A673 (cell line): ENCODE data around the gene SULT1B1. TPM values are rescaled to one million over a fixed set of nuclear protein-coding genes. Genes with fewer than 3 reads are reported as not detected.

Source experiments
- BruUV-seq: library from RNA; stranded (reverse); fragments of 400-500 nt; replicated peaks from 2 replicates; lab custom pipeline; 2021; lab: Mats Ljungman, UMichigan
- CTCF ChIA-PET: fragments of 300-600 bp; sonication (Branson Sonifier 250); formaldehyde crosslinking; loops from one replicate; lab custom pipeline; 2022; ENCODE audit warnings: antibody characterized with exemption; lab: Charles Lee
- POLR2A ChIA-PET: fragments of 300-600 bp; sonication (Branson Sonifier 250); formaldehyde crosslinking; loops from one replicate; lab custom pipeline; 2022; ENCODE audit warnings: antibody characterized with exemption; ENCODE audit not compliant: low non-redundant PET; lab: Charles Lee
- DNase-seq: peaks from one replicate; pipeline ENCODE4 v3.0.0-alpha.2; 2015; ENCODE audit warnings: low spot score
- H3K27ac ChIP-seq: fragments of 200-600 bp; sonication (generic); 2 replicates; pipeline ENCODE4 v1.5.1; 2016; ENCODE audit warnings: mixed run types, low read depth, mild to moderate bottlenecking, mixed read lengths, antibody characterized with exemption, low read length; ENCODE audit not compliant: poor library complexity, severe bottlenecking
- H3K27me3 ChIP-seq: fragments of 200-600 bp; sonication (generic); replicated peaks from 2 replicates; pipeline ENCODE4 v1.6.1; 2017; ENCODE audit warnings: mixed run types, low read depth, mild to moderate bottlenecking, mixed read lengths, antibody characterized with exemption, low read length; ENCODE audit not compliant: insufficient read depth, poor library complexity
- H3K36me3 ChIP-seq: fragments of 200-600 bp; sonication (generic); 2 replicates; pipeline ENCODE4 v1.6.1; 2016; ENCODE audit warnings: mixed run types, mild to moderate bottlenecking, mixed read lengths, antibody characterized with exemption, low read length; ENCODE audit not compliant: insufficient read depth, poor library complexity, severe bottlenecking
- H3K4me1 ChIP-seq: fragments of 200-600 bp; sonication (generic); 2 replicates; pipeline ENCODE4 v1.6.1; 2017; ENCODE audit warnings: mixed run types, mild to moderate bottlenecking, mixed read lengths, antibody characterized with exemption, low read length; ENCODE audit not compliant: insufficient read depth, poor library complexity, severe bottlenecking
- H3K4me3 ChIP-seq: fragments of 200-600 bp; sonication (generic); 2 replicates; pipeline ENCODE4 v1.5.1; 2016; ENCODE audit warnings: low read depth, mixed run types, mild to moderate bottlenecking, mixed read lengths, low read length; ENCODE audit not compliant: poor library complexity, severe bottlenecking
- H3K9me3 ChIP-seq: fragments of 200-600 bp; sonication (generic); 2 replicates; pipeline ENCODE4 v1.6.1; 2016; ENCODE audit warnings: mixed run types, low read depth, mild to moderate bottlenecking, mixed read lengths, antibody characterized with exemption, low read length; ENCODE audit not compliant: poor library complexity, severe bottlenecking
- EZH2 ChIP-seq: fragments of 200-600 bp; sonication (generic); IDR thresholded peaks from 2 replicates; pipeline ENCODE4 v1.6.1; 2017; ENCODE audit warnings: borderline replicate concordance, low read depth, mild to moderate bottlenecking, mixed read lengths, antibody characterized with exemption, low read length; ENCODE audit not compliant: poor library complexity, severe bottlenecking
- intact Hi-C: fragments of 100-400 bp; cut with micrococcal nuclease; formaldehyde crosslinking; loops from one replicate; pipeline ENCODE4 v1.10.0; 2022; ENCODE audit not compliant: unreplicated experiment
- total RNA-seq: library from RNA; stranded (reverse); gene quantifications from 2 replicates; pipeline ENCODE4 v1.2.3, GENCODE V29; 2021
- TF ChIP-seq, protein P1 (sequence below): fragments of 300-800, 200-600 bp; sonication (generic); conservative IDR thresholded peaks from 2 replicates; pipeline ENCODE4 v1.5.1; 2017; ENCODE audit warnings: low read depth, mild to moderate bottlenecking, antibody characterized with exemption, low read length, moderate library complexity, mixed read lengths

Gene SULT1B1
- total RNA-seq, 1 experiment from 2014 or later: 1.8 TPM

DNA sequence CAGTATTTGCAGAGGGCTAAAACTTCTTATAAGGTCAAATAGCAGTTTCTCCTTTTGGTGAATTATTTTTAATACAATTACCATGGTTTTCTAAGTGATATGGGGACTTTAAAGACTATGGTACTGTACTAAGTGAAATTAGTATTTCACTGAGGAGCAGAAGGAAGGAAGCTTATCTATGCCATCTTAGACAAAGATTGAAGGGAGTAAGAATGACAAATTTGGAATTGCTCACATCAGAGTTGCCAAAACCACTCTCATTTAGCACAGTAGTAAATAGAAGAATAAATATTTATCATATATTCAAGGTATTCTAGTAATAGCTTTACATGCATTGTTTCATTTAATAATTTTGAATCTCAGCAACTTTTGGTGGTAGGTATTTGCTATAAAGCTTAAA, 30.4 kb downstream of the SULT1B1 start:
- POLR2A ChIA-PET: no interaction called here
- no TSS peak for BruUV-seq
- Histone ChIP-seq H3K4me1 (peaks cover 68% of the 10 kb centered on the region), H3K27me3 (no peaks in the 10 kb centered on the region), H3K4me3 (no peak overlapping the region), H3K9me3 (no peaks in the 10 kb centered on the region), H3K36me3 (no peaks in the 10 kb centered on the region), H3K27ac (peak overlapping the region; percentile 90)
- DNase-seq: no peak
- TF ChIP-seq EZH2: no peak
- TF ChIP-seq, protein P1, sequence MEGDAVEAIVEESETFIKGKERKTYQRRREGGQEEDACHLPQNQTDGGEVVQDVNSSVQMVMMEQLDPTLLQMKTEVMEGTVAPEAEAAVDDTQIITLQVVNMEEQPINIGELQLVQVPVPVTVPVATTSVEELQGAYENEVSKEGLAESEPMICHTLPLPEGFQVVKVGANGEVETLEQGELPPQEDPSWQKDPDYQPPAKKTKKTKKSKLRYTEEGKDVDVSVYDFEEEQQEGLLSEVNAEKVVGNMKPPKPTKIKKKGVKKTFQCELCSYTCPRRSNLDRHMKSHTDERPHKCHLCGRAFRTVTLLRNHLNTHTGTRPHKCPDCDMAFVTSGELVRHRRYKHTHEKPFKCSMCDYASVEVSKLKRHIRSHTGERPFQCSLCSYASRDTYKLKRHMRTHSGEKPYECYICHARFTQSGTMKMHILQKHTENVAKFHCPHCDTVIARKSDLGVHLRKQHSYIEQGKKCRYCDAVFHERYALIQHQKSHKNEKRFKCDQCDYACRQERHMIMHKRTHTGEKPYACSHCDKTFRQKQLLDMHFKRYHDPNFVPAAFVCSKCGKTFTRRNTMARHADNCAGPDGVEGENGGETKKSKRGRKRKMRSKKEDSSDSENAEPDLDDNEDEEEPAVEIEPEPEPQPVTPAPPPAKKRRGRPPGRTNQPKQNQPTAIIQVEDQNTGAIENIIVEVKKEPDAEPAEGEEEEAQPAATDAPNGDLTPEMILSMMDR: no peak
- CTCF ChIA-PET: no interaction called here
- intact Hi-C loops: no loop called here

DNA sequence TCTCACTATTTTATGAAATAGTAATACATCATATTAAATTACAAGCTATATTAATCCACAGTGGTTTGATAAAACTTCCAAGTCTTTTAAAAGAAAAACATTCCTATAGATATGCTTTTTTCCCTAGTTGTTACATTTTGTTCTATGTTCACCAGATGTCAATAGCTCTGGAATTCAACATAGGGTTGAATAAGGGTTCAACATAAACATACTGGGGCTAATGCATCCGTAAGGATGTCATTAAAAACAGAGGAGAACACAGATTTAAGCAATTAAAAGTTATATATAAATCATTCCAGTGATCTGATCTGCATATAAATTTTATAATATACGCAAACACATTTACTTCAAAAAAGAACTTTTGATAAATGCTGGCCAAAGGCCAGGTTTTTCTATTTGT, 32.5 kb downstream of the SULT1B1 start:
- ChIA-PET CTCF (no interaction called here), POLR2A (no interaction called here)
- no peak for DNase-seq
- BruUV-seq: TSS peak; percentile 78
- H3K36me3 ChIP-seq: no peaks in the 10 kb centered on the region
- H3K4me1 ChIP-seq: peaks cover 61% of the 10 kb centered on the region
- no peaks in the 10 kb centered on the region for H3K9me3 ChIP-seq
- TF ChIP-seq EZH2: no peak
- TF ChIP-seq, protein P1: no peak
- intact Hi-C loops: no loop called here
- peak overlapping the region; percentile 90 for H3K27ac ChIP-seq
- no peak overlapping the region for H3K4me3 ChIP-seq
- H3K27me3 ChIP-seq: no peaks in the 10 kb centered on the region

DNA sequence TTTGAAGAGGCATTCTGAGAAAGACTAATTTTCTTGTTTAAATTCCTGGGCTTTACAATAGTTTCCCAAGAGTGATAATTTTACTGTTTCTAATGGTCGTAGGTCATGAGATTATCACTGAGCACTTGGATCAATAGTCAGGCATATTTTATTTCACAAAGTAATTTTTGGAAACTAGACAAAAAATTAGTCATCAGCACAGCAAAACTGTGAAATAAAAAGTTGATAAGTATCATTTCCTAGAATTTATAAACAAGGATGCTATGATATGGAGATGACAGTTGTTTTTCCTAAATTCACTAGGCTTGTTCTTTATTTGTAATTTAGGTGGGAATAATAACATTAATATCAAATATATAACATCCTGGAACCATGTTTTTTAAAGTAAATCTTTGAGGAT, 33.0 kb downstream of the SULT1B1 start:
- Histone ChIP-seq H3K4me1 (peaks cover 56% of the 10 kb centered on the region), H3K27ac (peak overlapping the region; percentile 90), H3K9me3 (no peaks in the 10 kb centered on the region), H3K36me3 (no peaks in the 10 kb centered on the region), H3K27me3 (no peaks in the 10 kb centered on the region), H3K4me3 (no peak overlapping the region)
- no peak for TF ChIP-seq EZH2
- TF ChIP-seq, protein P1: no peak
- ChIA-PET CTCF (no interaction called here), POLR2A (no interaction called here)
- intact Hi-C loops: no loop called here
- BruUV-seq: no TSS peak
- DNase-seq: no peak
